Activated CD8-positive, alpha-beta memory T cell treated with anti-CD3 and anti-CD28 coated beads, Interleukin-2, amount 10 ng/mL, durations not matched to agents 7 days and 5 days (primary cell): ENCODE data around the gene ING2. TPM values are rescaled to one million over a fixed set of nuclear protein-coding genes. Genes with fewer than 3 reads are reported as not detected.

Source experiments
- ATAC-seq: fragments of 150-1000 bp; cut with Tn5 transposase; one replicate; pipeline ENCODE4 v1.10.0; 2021; ENCODE audit warnings: moderate library complexity
- CTCF ChIA-PET: fragments of 350-600 bp; sonication (Branson Sonifier 250); formaldehyde crosslinking; loops from one replicate; lab custom pipeline; 2021; ENCODE audit warnings: antibody characterized with exemption; lab: Charles Lee
- DNase-seq: peaks from one replicate; pipeline ENCODE4 v3.0.0-alpha.2; 2020
- H3K27ac Mint-ChIP-seq: one replicate; pipeline ENCODE4 v1.8.0; 2021; ENCODE audit warnings: mild to moderate bottlenecking, mixed read lengths
- H3K27me3 Mint-ChIP-seq: one replicate; pipeline ENCODE4 v1.8.0; 2021; ENCODE audit warnings: mixed read lengths
- H3K36me3 Mint-ChIP-seq: one replicate; pipeline ENCODE4 v1.8.0; 2021; ENCODE audit warnings: mild to moderate bottlenecking, mixed read lengths
- H3K4me1 Mint-ChIP-seq: one replicate; pipeline ENCODE4 v1.8.0; 2021; ENCODE audit warnings: mixed read lengths
- H3K4me3 Mint-ChIP-seq: one replicate; pipeline ENCODE4 v1.8.0; 2021; ENCODE audit warnings: mild to moderate bottlenecking, moderate library complexity, mixed read lengths
- H3K9me3 Mint-ChIP-seq: one replicate; pipeline ENCODE4 v1.8.0; 2022; ENCODE audit warnings: low read depth, mixed read lengths
- total RNA-seq, 2 experiments: library from RNA; stranded (reverse); gene quantifications; one replicate each; pipeline ENCODE4 v1.2.3, GENCODE V29; 2021

The ING2 gene
- total RNA-seq, 2 experiments from 2014 or later = 11.4 to 12.4 TPM

GRCh38 chr4:183505611-183506388, 942 bp downstream of the ING2 start:
- H3K4me3 Mint-ChIP-seq = peak overlapping the region; percentile 95
- H3K36me3 Mint-ChIP-seq = peaks cover 9% of the 10 kb centered on the region
- peak; percentile 91 for DNase-seq
- H3K27ac Mint-ChIP-seq = peak overlapping the region; percentile 97
- CTCF ChIA-PET = interaction anchor here (1.8 kb wide), 1 partner anchor 152 kb away, joined by 5 read pairs; no protein-coding TSS in a partner anchor
- peak; percentile 27 for ATAC-seq
- H3K4me1 Mint-ChIP-seq = peaks cover 42% of the 10 kb centered on the region
- H3K27me3 Mint-ChIP-seq = no peaks in the 10 kb centered on the region
- no peaks in the 10 kb centered on the region for H3K9me3 Mint-ChIP-seq

GRCh38 chr4:183506389-183506735, 1.5 kb downstream of the ING2 start:
- H3K9me3 Mint-ChIP-seq = no peaks in the 10 kb centered on the region
- no peak for DNase-seq
- H3K4me1 Mint-ChIP-seq = peaks cover 41% of the 10 kb centered on the region
- H3K27me3 Mint-ChIP-seq = no peaks in the 10 kb centered on the region
- peak overlapping the region; percentile 97 for H3K27ac Mint-ChIP-seq
- CTCF ChIA-PET = interaction anchor here (1.1 kb wide), 1 partner anchor 62 kb away, joined by 4 read pairs; the partner anchor contains the start of gene CDKN2AIP
- peak overlapping the region; percentile 95 for H3K4me3 Mint-ChIP-seq
- H3K36me3 Mint-ChIP-seq = peaks cover 12% of the 10 kb centered on the region
- ATAC-seq = no peak

DNA sequence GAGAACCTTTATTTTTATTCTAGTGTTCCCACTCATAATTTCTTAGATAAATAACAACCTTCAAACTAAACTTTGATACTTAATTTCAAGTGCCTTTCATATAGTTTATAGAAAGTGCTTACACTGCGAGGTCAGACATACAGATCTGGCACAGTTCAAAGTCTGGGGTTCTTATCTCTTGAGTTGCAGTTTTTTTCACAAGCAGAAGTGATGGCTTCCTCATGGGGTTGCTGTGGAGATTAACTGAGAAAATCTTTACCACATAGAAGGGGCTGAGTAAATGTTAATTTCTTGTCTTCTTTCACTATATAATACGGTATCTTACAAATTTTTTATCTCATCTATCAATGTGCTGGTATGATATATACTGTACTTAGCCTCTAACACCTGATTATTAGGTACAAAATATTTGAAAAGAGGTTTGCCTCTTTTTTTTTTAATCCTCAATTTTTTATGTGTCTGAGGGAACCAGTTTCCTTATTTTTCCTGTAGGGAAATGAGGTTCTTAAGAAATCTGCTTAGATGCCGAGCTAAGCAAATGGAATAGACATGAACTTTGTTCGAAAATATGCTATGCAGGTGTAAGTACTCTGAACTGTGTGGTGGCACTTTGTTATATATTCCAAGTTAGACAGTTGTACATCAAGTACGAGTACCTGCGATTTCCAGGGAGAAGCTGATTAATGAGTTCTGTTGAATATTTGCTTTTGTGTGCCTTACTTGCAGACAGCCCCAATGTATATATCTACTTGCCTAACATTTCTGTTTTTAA, 3.3 kb downstream of the ING2 start:
- peaks cover 20% of the 10 kb centered on the region for H3K36me3 Mint-ChIP-seq
- no peaks in the 10 kb centered on the region for H3K27me3 Mint-ChIP-seq
- no peak overlapping the region for H3K27ac Mint-ChIP-seq
- no peaks in the 10 kb centered on the region for H3K9me3 Mint-ChIP-seq
- CTCF ChIA-PET = no interaction called here
- H3K4me1 Mint-ChIP-seq = peaks cover 30% of the 10 kb centered on the region
- DNase-seq (no peak), ATAC-seq (no peak)
- H3K4me3 Mint-ChIP-seq = no peak overlapping the region

DNA sequence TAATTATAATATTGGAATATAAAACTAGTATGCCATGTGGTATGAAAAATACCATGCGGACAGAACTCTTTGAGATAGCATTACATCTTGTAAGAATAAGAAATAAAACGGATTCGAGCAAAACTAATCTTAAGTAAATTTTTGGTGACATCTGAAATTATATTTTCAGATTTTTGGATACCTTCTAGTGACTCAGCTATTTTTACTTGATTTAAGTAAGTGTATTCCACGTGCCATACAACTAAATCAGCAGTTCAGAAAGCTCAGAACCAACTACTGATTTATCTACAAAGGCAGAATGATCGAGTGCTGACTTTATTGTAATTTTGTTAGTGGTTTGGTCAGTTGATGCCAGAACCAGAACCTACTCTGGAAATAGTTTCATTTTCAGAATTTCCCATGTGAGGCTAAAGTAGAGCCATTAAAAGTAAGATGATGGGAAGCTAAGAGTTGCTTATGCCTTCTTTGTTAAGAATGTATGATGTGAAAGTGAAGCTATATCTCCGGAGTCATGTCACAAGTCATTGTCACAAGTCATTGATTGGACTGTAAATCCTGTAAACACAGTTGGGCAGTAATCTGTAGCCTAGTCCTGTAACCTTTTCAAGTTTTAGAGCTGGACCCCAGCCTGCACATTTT, 4.0 kb downstream of the ING2 start:
- no peak overlapping the region for H3K27ac Mint-ChIP-seq
- CTCF ChIA-PET = interaction anchor here (0.7 kb wide), 1 partner anchor 1317 kb away, joined by 3 read pairs; the partner anchor contains the start of gene ACSL1
- ATAC-seq (no peak), DNase-seq (no peak)
- H3K9me3 Mint-ChIP-seq = no peaks in the 10 kb centered on the region
- peaks cover 24% of the 10 kb centered on the region for H3K4me1 Mint-ChIP-seq
- no peak overlapping the region for H3K4me3 Mint-ChIP-seq
- H3K27me3 Mint-ChIP-seq = no peaks in the 10 kb centered on the region
- H3K36me3 Mint-ChIP-seq = peaks cover 20% of the 10 kb centered on the region

- Mint-ChIP-seq H3K27ac (no peak overlapping the region), H3K9me3 (no peaks in the 10 kb centered on the region), H3K36me3 (peaks cover 14% of the 10 kb centered on the region), H3K27me3 (no peaks in the 10 kb centered on the region), H3K4me1 (peaks cover 3% of the 10 kb centered on the region), H3K4me3 (no peak overlapping the region)
- ATAC-seq = no peak
- CTCF ChIA-PET = interaction anchor here (1.3 kb wide), 1 partner anchor 12 kb away, joined by 5 read pairs; no protein-coding TSS in a partner anchor
- no peak for DNase-seq
These were observed 10.6 kb downstream of the ING2 start for GRCh38 chr4:183515411-183515810.

- Mint-ChIP-seq H3K9me3 (no peaks in the 10 kb centered on the region), H3K36me3 (peaks cover 3% of the 10 kb centered on the region), H3K4me1 (no peaks in the 10 kb centered on the region), H3K27ac (no peak overlapping the region), H3K4me3 (no peak overlapping the region), H3K27me3 (no peaks in the 10 kb centered on the region)
- CTCF ChIA-PET = no interaction called here
- no peak for ATAC-seq
- DNase-seq = no peak
These were observed 12.3 kb downstream of the ING2 start for GRCh38 chr4:183517194-183517593.

- DNase-seq = no peak
- no peaks in the 10 kb centered on the region for H3K27me3 Mint-ChIP-seq
- peaks cover under 1% of the 10 kb centered on the region for H3K36me3 Mint-ChIP-seq
- CTCF ChIA-PET = no interaction called here
- H3K27ac Mint-ChIP-seq = no peak overlapping the region
- ATAC-seq = no peak
- no peaks in the 10 kb centered on the region for H3K4me1 Mint-ChIP-seq
- no peaks in the 10 kb centered on the region for H3K9me3 Mint-ChIP-seq
- no peak overlapping the region for H3K4me3 Mint-ChIP-seq
These were observed 12.9 kb downstream of the ING2 start for GRCh38 chr4:183517781-183518180.

GRCh38 chr4:183522821-183523220, 18.0 kb downstream of the ING2 start:
- no peak for DNase-seq
- Mint-ChIP-seq H3K4me3 (no peak overlapping the region), H3K36me3 (no peaks in the 10 kb centered on the region), H3K9me3 (no peaks in the 10 kb centered on the region), H3K27ac (no peak overlapping the region), H3K4me1 (no peaks in the 10 kb centered on the region), H3K27me3 (peaks cover 4% of the 10 kb centered on the region)
- no peak for ATAC-seq
- CTCF ChIA-PET = no interaction called here

- H3K4me1 Mint-ChIP-seq = no peaks in the 10 kb centered on the region
- H3K9me3 Mint-ChIP-seq = no peaks in the 10 kb centered on the region
- H3K36me3 Mint-ChIP-seq = no peaks in the 10 kb centered on the region
- H3K27me3 Mint-ChIP-seq = peaks cover 32% of the 10 kb centered on the region
- CTCF ChIA-PET = no interaction called here
- no peak for DNase-seq
- no peak overlapping the region for H3K4me3 Mint-ChIP-seq
- H3K27ac Mint-ChIP-seq = no peak overlapping the region
- ATAC-seq = no peak
These were observed 22.5 kb downstream of the ING2 start for GRCh38 chr4:183527326-183527725.

- H3K4me3 Mint-ChIP-seq = no peak overlapping the region
- H3K4me1 Mint-ChIP-seq = no peaks in the 10 kb centered on the region
- no peak overlapping the region for H3K27ac Mint-ChIP-seq
- H3K36me3 Mint-ChIP-seq = no peaks in the 10 kb centered on the region
- ATAC-seq = no peak
- no peaks in the 10 kb centered on the region for H3K9me3 Mint-ChIP-seq
- CTCF ChIA-PET = interaction anchor here (0.6 kb wide), 1 partner anchor 1652 kb away, joined by 3 read pairs; no protein-coding TSS in a partner anchor
- DNase-seq = no peak
- peaks cover 32% of the 10 kb centered on the region for H3K27me3 Mint-ChIP-seq
These were observed 28.0 kb downstream of the ING2 start for GRCh38 chr4:183532821-183533220.

GRCh38 chr4:183533698-183534097, 28.8 kb downstream of the ING2 start:
- Mint-ChIP-seq H3K9me3 (no peaks in the 10 kb centered on the region), H3K27me3 (peaks cover 26% of the 10 kb centered on the region), H3K36me3 (no peaks in the 10 kb centered on the region), H3K4me3 (no peak overlapping the region), H3K27ac (no peak overlapping the region), H3K4me1 (no peaks in the 10 kb centered on the region)
- DNase-seq (no peak), ATAC-seq (no peak)
- CTCF ChIA-PET = no interaction called here

DNA sequence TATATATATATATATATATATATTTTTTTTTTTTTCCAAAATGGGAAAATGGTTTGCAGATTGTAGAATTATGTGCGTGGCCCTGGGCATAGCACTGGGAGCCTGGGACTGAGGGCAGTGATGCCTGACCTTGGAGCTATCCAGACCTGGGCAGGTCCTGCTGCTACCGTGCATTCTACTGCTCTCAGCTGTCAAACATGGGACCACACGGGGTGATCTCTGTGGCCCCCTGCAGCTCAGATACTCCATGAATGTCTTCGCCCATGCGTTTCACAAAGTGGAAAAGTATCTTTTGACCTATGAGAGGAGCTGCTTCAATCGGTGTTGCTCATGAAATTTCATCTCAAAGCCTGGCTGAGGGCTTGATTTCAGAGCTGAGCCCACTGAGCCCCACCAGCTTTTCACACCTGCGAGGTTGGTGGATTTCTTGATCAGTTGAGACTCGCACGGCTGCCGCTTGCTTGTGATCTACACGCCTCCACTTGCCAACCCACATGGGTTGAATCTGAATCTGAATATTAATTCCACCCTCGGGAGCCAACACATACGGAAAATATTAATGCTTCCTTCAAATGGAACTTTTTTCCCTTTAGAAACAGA, 35.7 kb downstream of the ING2 start:
- Mint-ChIP-seq H3K4me3 (no peak overlapping the region), H3K4me1 (no peaks in the 10 kb centered on the region), H3K9me3 (no peaks in the 10 kb centered on the region), H3K27ac (no peak overlapping the region), H3K27me3 (peaks cover 19% of the 10 kb centered on the region), H3K36me3 (no peaks in the 10 kb centered on the region)
- DNase-seq (no peak), ATAC-seq (no peak)
- CTCF ChIA-PET = no interaction called here
